ENCODE results near the gene TGFBR3L. TPM values are rescaled to one million over a fixed set of nuclear protein-coding genes. Genes with fewer than 3 reads are reported as not detected.

The TGFBR3L gene
- polyA plus RNA-seq = 1 to 10 TPM in 1 of 3 donors, under 1 TPM in 1, not detected in 1; 0.07 to 1.0 TPM

DNA sequence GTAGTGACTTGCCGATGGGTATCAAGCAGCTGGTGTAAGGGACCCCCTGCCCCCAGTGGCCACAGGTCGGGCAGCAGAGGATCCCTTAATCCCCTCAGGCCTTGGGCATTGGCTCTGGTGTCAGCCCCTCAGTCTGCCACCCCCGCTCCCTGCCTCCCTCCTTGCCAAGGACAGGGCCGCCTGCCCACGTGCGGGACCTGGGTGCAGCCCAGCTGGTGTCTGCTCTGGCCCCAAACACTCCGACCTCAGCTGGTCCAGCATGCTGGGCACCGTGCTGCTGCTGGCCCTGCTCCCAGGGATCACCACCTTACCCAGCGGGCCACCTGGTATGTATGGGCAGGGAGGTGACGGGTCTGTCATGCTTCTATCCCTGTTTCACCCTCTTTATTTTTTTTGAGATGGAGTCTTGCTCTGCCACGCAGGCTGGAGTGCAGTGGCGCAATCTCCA is at the start of gene TGFBR3L:
Gene TGFBR3L (plus strand): TSS at position 233 of the 448 bp plus-strand sequence.
- WGBS, 3 donors = 46 to 69% (median 66%) methylated on average over 9 to 12 of the region's 12 CpGs
- no peak within 1 kb of the TSS for H3K27ac ChIP-seq (ENCODE audit: low read depth, low read length)

DNA sequence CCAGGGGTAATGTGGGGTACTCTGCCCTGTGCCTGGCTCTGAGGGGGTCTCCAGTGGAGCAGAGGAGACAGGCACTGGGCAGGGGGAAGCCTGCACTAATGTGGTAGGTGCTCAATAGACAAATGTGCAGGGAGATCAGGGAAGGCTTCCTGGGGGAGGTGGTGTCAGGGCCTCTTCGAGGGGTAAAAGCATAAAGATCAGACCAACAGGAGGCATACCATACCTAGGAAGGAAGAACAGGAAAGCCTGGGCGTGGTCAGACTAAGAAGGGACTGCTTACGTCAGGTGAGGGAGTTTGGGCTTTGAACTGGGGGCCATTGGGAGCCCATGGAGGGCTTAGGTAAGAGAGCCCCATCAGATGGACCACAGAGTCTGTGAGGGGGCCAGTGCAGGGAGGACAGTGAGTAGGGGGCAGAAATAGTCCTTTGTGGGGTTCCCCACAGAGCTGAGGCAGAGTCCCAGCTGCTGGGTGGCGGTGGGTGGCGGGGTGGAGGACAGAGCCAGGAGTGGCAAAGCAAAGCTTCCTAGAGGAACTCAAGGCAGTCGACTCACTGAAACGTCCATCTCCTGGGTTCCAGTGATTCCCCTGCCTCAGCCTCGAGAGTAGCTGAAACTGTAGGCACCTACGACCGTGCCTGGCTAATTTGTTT is 49.2 kb upstream of the TGFBR3L start:
- WGBS, 3 donors = 35 to 57% (median 36%) methylated on average over 10 of the region's 10 CpGs
- H3K27ac ChIP-seq (ENCODE audit: low read depth, low read length) = no peak overlapping the region

DNA sequence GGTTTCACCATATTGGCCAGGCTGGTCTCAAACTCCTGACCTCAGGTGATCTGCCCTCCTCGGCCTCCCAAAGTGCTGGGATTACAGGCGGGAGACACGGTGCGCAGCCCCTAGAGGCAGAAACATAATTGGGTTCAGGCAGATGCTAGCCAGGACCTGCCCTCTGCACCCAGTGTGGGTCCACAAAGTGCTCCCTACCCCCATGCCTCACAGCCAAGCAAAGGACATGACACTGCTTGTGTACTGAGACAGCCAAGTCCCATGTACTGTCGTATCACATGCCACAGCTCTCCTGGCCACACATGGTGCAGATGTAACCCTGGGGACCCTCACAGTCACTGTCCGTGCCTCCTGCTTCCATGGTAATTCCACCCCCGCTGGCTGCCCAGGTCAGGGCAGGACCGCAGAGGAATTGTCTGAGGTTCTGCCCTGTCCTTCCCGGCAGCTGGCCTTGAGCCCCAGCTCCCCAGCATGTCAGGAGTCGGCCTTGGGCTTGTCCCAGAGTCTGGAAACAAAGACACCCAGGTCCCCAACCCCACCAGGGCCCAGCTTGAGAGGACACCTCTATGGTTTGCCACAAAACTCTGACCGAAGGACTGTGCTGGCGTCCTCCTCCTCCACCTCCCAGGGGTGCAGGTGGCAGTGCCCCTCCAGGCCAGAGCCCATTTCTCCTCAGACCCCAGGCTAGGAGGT is 48.1 kb upstream of the TGFBR3L start:
- no peak overlapping the region for H3K27ac ChIP-seq (ENCODE audit: low read depth, low read length)
- WGBS, 3 donors = 58 to 75% (median 66%) methylated on average over 12 of the region's 12 CpGs

DNA sequence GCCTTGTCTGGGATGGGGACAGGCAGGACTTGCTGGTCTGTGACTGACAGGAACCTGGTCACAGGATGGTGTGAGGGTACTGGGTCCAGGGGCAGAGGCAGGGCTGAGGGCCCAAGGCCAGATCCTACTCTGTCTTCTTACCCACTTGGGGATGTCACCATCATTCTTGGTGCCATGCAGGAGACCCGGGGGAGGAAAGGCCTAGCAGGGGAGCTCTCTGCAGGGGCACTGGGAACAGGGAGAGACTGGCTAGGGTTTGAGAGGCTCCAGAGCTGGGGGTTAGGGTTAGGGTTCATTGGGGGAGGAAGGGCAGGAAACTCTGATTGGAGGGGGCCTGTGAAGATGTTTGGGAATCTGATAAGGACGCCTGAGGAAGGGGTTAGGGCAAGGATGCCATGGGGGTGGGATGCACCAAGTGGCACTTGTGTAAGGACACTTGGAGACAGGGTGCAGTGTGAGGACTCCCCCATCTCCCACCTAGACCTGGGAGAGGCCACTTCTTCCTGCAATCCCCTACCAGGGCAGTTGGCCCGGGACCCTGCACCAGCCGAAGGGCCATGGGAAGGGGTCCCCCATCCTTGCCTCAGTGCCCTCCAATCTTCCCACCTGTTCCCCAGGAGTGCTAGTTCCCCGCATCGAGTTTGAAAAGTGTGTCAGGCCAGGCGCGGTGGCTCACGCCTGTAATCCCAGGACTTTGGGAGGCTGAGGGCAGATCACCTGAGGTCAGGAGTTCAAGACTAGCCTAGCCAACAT is 47.4 kb upstream of the TGFBR3L start:
- no peak overlapping the region for H3K27ac ChIP-seq (ENCODE audit: low read depth, low read length)
- 88 to 91% (median 90%) methylated on average over 9 of the region's 9 CpGs for WGBS, 3 donors

DNA sequence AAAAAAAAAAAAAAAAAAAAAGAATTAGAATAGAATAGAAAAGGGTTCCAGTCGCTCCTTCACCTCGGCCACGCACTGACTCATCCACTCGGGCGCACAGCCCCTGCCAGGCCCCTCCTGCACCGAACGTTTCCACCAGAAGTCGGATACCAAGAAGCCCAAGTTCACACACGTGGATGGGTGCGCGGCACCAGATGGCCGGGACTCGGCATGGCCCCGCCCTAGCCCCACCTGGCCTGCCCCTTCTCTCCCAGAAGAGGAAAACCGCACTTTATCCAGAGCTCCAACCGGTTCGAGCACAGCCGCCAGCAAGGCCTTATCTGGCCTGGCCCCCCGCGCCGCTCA is 46.3 kb upstream of the TGFBR3L start:
- WGBS, 3 donors = 12 to 35% (median 17%) methylated on average over 18 to 21 of the region's 21 CpGs
- H3K27ac ChIP-seq (ENCODE audit: low read depth, low read length) = no peak overlapping the region

DNA sequence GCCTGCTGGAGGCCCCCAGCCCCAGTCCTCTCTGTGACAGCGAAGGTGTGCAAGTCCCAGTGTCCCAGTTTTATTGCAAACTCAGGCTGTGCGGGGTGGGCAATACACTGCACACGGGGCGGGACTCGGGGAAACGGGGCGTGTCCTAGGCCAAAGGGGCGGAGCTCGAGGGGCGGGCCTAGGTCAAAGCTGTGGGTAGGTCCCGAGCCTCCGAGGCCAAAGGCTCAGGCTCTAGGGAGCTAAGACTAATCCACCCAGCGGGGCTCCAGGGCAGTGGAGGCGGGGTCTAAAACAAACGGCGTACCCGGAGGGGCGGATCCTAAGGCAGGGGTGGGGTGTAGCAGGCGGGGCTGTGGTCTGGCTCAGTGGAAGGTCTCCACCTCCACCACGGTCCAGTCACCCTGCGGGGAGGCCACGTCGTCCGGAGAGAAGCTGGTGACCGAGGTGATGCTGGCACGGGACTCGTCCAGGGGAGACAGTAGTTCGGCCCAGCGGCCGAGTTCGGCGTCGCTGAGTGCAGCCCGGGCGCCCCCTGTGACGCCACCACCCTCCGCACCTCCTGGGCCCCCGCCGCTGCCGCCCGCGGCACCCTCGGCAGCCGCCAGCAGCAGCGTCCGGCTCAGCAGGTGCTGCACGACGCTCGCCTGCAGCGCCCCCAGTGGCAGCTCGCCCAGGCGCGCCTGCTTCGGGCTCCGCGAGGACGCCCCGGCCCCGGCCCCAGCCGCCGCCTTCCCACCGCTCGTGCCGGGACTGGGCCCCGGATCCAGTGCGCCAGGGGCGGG is 45.8 kb upstream of the TGFBR3L start:
- no peak overlapping the region for H3K27ac ChIP-seq (ENCODE audit: low read depth, low read length)
- WGBS, 3 donors = 1 to 2% (median 1%) methylated on average over 50 to 67 of the region's 67 CpGs

DNA sequence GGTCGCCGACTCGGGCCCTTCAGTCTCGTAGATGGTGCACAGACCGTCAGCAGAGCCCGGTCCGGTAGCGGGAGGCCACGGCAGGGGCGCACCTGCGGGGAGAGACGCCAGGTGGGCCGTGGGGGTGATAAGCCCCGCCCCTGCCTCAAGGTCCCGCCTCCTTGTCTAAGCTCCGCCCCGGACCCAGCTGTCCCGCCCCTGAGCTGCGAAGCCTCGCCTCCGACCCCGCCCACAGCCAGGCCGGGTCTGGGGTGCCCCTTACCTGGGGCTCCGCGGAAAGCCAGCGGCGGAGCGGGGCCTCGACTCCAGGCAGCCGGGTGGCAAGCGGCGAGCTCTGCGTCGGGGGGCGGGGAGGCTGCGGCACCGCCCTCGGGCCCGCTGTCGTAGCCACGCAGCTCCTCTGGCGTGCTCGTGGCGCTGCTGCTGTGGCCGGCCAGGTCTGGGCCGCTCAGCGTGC is 45.1 kb upstream of the TGFBR3L start:
- 1 to 9% (median 1%) methylated on average over 29 to 47 of the region's 47 CpGs for WGBS, 3 donors
- H3K27ac ChIP-seq (ENCODE audit: low read depth, low read length) = no peak overlapping the region

DNA sequence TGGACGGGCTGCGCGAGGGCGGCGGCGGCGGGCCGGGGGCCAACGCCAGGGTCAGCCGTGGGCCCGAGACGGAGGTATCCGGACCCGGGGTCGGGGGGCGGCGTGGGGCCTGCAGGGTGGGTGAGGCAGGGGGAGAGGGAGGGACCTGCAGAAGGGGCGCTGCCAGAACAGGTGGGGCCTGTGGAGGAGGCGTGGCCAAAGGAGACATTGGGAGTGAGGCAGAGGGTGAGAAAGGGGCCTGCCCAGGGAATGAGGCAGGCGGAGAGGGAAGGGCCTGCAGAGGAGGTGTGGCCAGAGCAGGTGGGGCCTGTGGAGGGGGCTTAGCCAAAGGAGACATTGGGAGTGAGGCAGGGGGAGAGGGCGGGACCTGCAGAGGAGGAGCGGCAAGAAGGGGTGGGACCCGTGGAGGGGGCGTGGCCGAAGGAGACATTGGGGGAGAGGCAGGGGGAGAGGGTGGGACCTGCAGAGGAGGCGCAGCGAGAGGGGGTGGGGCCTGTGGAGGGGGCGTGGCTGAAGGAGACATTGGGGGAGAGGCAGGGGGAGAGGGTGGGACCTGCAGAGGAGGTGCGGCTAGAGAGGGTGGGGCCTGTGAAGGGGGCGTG is 44.6 kb upstream of the TGFBR3L start:
- 12 to 31% (median 16%) methylated on average over 27 to 30 of the region's 30 CpGs for WGBS, 3 donors
- no peak overlapping the region for H3K27ac ChIP-seq (ENCODE audit: low read depth, low read length)

DNA sequence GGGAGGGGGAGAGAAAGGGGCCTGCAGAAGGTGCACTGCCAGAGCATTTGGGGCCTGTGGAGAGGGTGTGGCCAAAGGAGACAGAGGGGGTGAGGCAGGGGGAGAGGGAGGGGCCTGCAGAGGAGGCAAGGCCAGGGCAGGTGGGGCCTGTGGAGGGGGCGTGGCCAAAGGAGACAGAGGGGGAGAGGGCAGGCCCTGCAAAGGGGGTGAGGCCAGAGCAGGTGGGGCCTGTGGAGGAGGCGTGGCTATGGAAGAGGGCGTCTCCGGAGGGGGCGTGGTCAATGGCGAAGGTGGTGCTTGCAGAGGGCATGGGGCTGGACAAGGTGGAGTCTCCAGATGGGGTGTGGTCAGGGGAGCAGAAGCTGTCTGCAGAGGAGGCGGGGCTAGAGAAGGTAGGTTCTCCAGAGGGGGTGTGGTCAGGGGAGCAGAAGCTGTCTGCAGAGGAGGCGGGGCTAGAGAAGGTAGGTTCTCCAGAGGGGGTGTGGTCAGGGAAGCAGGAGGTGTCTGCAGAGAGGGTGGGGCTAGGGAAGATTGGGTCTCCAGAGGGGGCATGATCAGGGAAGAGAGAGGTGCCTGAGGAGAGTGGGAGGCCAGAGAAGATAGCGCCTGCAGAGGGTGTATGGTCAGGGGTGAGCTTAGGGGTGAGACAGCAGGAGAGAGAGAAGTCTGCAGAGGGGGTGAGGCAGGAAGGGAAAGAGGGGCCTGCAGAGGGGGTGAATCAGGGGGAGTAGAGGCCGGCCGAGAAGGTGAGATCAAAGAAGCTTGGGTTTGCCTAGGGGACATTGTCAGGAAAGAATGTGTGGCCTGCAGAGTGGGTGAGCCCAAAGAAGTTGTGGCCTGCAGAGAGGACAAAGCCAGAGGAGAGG is 43.8 kb upstream of the TGFBR3L start:
- WGBS, 3 donors = 53 to 54% (median 53%) methylated on average over 10 to 11 of the region's 11 CpGs
- no peak overlapping the region for H3K27ac ChIP-seq (ENCODE audit: low read depth, low read length)

DNA sequence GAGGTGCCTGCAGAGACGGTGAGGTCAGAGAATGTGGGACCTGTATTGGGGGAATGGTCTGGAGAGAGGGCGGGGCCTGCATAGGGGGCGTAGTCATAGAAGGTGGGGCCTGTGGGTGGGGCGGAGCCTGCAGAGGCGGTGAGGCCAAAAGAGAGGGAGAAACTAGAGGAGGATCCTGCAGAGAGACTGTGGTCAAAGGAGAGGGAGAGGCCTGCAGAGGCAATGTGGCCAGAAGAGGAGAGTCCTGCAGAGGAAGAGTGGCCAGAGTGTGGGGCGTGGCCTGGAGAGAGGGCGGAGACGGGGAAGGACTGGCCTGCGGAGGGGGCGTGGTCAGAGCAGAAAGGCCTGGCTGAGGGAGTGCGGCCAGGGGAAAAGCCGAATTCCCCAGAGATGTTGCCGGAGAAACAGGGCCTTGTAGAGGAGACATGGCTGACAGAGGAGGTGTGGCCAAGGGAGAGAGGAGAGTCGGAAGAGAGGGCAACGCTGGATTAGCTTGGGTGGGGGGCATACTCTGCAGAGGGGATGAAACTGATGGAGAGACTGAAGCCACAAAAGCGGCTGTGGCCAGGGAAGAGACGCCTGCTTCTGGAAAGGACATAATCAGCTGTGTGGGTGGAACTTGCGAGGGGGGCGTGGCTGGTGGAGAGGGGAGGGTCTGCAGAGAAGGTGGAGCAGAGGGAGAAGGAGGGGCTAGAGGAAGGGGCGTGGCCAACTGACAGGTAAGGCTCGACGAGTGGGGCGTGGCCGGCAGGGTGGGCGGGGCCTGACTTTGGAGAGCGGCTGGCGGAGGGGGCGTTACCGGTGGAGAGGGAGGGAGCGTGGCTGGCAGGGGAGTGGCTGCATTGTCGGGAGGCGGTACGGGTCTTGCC is 43.0 kb upstream of the TGFBR3L start:
- no peak overlapping the region for H3K27ac ChIP-seq (ENCODE audit: low read depth, low read length)
- whole genome bisulfite sequencing, 3 donors = 4 to 12% (median 5%) methylated on average over 33 of the region's 33 CpGs

DNA sequence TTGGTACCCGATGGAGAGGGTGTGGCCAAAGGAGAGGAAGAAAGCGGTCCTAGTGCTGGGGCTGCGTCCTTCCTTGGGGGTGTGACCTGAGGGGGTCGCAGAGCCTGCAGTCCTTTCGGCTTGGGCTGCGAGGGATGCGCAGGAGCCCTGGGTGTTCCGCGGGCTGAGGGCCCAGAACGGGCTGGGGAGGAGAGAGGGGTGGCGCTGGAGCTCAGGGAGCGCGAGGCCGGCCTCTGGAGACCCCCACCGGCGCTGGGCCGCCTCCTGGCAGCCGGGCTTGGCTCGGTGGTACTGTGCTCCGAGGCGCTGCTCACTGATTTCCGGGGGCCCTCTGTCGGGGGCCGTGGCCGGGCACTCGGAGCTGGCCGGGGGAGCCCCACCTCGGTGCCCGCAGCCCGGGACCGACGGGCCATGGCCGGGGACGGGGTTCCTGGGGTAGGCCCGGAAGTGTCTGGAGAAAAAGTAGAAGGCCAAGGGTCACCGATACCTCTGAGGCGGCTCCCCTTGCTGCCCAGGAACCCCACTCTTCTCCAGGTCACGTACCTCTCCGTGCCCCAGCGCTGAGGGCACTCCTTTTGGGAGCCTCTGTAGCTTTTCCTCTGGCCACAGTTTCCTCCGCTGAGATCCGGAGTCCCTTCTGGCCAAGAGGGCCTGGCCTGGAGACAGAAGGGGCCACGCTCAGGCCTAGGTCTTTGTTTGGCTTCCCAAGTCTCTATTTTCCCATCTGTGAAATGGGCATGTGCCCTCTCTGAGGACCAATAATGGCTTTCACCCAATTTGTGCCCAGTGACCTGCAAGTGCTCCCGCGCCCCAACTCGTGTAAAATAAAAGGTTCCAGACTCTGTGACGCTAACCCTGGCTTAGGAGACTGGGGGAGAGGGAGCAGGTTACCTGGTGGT is 42.1 kb upstream of the TGFBR3L start:
- WGBS, 3 donors = 47 to 75% (median 49%) methylated on average over 35 to 47 of the region's 47 CpGs
- H3K27ac ChIP-seq (ENCODE audit: low read depth, low read length) = no peak overlapping the region

DNA sequence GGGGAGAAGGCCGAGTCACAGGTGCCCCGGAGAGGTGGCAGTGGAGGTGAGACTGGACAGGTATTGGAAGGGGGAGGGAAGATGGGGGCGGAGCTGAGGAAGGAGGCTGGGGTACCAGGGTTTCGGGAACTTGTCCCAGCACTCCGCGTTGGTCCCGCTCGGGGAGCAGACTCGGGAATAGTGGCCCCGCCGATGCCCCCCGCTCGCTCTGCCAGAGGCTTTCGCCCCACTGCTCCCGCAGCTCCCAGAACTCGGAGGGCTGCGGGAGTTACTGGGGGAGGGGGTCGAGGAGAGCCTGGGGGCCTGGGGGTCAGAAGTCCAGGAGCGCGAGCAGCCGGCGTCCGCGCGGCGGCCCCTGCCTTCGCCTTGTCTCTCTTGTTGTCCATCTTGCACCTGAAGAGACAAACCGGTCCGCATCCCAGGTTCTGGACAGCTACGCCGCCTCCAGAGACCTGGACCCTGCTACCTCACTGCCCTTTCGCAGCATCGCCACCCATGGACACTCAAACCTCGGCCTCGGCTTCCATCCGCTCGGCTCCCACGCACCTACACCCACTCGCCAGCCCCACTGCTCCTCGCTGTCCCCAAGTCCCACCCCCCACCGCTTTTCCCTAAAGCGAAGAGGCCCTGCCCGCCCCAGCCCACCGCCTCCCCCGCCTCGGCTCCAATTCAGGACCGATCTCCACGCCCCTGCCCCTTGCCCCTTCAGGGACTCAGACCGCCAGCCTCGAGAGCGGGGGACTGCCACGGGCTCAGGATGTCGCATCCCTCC is 41.1 kb upstream of the TGFBR3L start:
- H3K27ac ChIP-seq (ENCODE audit: low read depth, low read length) = no peak overlapping the region
- WGBS, 3 donors = 13 to 52% (median 19%) methylated on average over 50 to 53 of the region's 53 CpGs

DNA sequence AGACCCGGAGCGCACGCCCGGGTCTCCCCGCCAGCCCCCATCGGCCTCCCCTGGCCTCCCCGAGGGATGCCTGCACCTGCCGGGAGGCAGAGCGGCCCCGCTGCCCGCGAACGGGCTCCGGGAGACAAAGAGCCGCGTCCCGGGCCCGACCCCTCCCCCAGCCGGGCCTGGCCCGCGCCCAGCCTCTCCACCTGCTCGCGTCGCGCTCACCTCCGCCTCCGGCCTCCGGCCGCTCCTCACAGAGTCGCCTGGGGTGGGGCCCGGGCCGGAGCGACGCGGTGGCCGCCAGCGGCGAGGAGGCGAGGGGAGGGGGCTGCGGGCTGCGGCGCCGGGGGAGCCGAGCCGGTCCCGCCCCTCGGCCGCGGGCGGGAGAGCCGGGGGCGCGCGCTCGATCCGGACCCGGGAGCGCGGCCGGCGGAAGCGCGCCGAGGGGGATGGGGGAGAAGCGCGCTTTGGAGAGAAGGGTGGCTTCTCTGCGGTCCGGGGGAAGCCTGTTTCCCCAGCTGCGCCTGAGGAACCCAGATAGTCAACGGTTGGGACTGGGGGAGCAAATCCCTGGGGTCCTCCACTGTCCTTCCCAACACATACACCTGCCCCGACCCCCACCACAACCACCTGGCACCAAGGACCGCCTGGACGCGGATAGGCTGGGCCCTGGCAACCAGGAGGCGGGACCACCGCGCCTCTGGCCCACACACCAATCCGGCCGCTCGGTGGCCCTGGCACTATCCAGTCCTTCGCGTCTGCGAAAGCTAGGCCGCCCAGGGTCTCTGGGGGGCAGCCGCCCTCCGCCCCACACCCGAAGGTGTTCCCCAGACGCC is 40.3 kb upstream of the TGFBR3L start, which contains the start of gene PRR36:
Gene PRR36 (minus strand): TSS at position 315 of the 821 bp plus-strand sequence. CDS start 701 bp downstream, outside the sequence.
- WGBS, 3 donors = 2% methylated on average over 56 to 88 of the region's 88 CpGs

DNA sequence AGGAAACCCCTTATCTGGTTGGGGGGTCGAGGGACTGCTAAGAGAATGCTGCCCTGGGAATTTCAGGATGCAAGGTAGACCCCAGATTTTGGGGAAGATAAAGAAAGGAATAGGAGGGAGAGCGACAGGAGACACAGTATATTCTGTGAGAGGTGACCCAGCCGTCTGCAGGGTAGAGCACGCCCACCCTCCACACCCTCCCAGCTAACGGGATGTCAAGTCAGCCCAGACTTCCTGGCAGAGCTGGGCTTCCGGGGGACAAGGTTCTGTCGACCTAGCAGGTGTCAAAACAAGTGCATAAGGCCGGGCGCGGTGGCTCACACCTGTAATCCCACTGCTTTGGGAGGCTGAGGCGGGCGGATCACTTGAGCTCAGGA is 39.7 kb upstream of the TGFBR3L start:
- WGBS, 3 donors = 33% methylated on average over 12 of the region's 12 CpGs
- H3K27ac ChIP-seq (ENCODE audit: low read depth, low read length) = no peak overlapping the region

More for the DNA sequence above, 40.3 kb upstream of the TGFBR3L start, which contains the start of gene PRR36:
- H3K27ac ChIP-seq (ENCODE audit: low read depth, low read length) = no peak within 1 kb of the TSS

All from adipose tissue (tissue), 3 donors.